ENCODE data around the gene PRR18.

Gene PRR18

GRCh38 chr6:166307082-166308032 lies 835 bp downstream of the PRR18 start:
- no peak overlapping the region for H2AK5ac ChIP-seq (ENCODE audit: low read length)
- WGBS (ENCODE audit: extremely low coverage, insufficient coverage, insufficient read length), result no CpG with 5 or more reads among the region's 115 CpGs
- no peaks in the 10 kb centered on the region for H3K79me1 ChIP-seq (ENCODE audit: low read length)
- H2BK5ac ChIP-seq (ENCODE audit: low read depth, low read length, poor library complexity), result no peak overlapping the region
- no peaks in the 10 kb centered on the region for H3K36me3 ChIP-seq (ENCODE audit: control insufficient read depth in 1 of 2, insufficient read depth in 2 of 2, low read length in 2 of 2)
- peaks cover 40% of the 10 kb centered on the region for H3K27me3 ChIP-seq (ENCODE audit: insufficient read depth, low read length)
- DNase-seq, result peak in 1 of 2 donors; percentile 30
- H4K8ac ChIP-seq (ENCODE audit: low read depth, low read length), result no peak overlapping the region
- H4K91ac ChIP-seq (ENCODE audit: low read depth, low read length), result no peak overlapping the region
- H2BK12ac ChIP-seq (ENCODE audit: low read length), result no peak overlapping the region
- no peak overlapping the region for H3K18ac ChIP-seq (ENCODE audit: low read length)
- peak overlapping the region; percentile 15 for H2AFZ ChIP-seq (ENCODE audit: insufficient read depth, low read length, poor library complexity)
- peaks cover 5% of the 10 kb centered on the region for H3K9me3 ChIP-seq (ENCODE audit: insufficient read depth, low read depth, low read length)
- no peak overlapping the region for H4K12ac ChIP-seq (ENCODE audit: low read depth, low read length)
- H3K4me1 ChIP-seq (ENCODE audit: control insufficient read depth in 1 of 2, insufficient read depth in 2 of 2, low read length in 2 of 2), result peaks cover 12% of the 10 kb centered on the region in 2 experiments
- no peak overlapping the region for H3K23ac ChIP-seq (ENCODE audit: low read length)
- no peak overlapping the region for H2BK120ac ChIP-seq (ENCODE audit: insufficient read depth, low read length, poor library complexity)
- no peak overlapping the region for H3K27ac ChIP-seq (ENCODE audit: low read depth, low read length)
- H3K4me3 ChIP-seq (ENCODE audit: low read depth, low read length), result peak overlapping the region; percentile 66
- no peak overlapping the region for H3K4ac ChIP-seq (ENCODE audit: low read depth, low read length)
- no peak overlapping the region for H3K14ac ChIP-seq (ENCODE audit: low read length)
- peak overlapping the region; percentile 85 for H3K4me2 ChIP-seq (ENCODE audit: low read length)
- H3K9ac ChIP-seq (ENCODE audit: low read length), result no peak overlapping the region
- no peaks in the 10 kb centered on the region for H3K79me2 ChIP-seq (ENCODE audit: control insufficient read depth, insufficient read depth, low read length, poor library complexity)

- peaks cover 12% of the 10 kb centered on the region in 2 experiments for H3K4me1 ChIP-seq (ENCODE audit: control insufficient read depth in 1 of 2, insufficient read depth in 2 of 2, low read length in 2 of 2)
- no peak overlapping the region for H2BK120ac ChIP-seq (ENCODE audit: insufficient read depth, low read length, poor library complexity)
- H2AFZ ChIP-seq (ENCODE audit: insufficient read depth, low read length, poor library complexity), result no peak overlapping the region
- H3K36me3 ChIP-seq (ENCODE audit: control insufficient read depth in 1 of 2, insufficient read depth in 2 of 2, low read length in 2 of 2), result no peaks in the 10 kb centered on the region
- H3K4me3 ChIP-seq (ENCODE audit: low read depth, low read length), result peak overlapping the region; percentile 42
- H4K91ac ChIP-seq (ENCODE audit: low read depth, low read length), result no peak overlapping the region
- H4K8ac ChIP-seq (ENCODE audit: low read depth, low read length), result no peak overlapping the region
- H3K27ac ChIP-seq (ENCODE audit: low read depth, low read length), result no peak overlapping the region
- no peak overlapping the region for H2AK5ac ChIP-seq (ENCODE audit: low read length)
- no peaks in the 10 kb centered on the region for H3K79me1 ChIP-seq (ENCODE audit: low read length)
- no peak overlapping the region for H3K14ac ChIP-seq (ENCODE audit: low read length)
- no peak overlapping the region for H3K18ac ChIP-seq (ENCODE audit: low read length)
- H3K4me2 ChIP-seq (ENCODE audit: low read length), result peak overlapping the region; percentile 85
- DNase-seq, result no peak
- no peak overlapping the region for H4K12ac ChIP-seq (ENCODE audit: low read depth, low read length)
- peaks cover 40% of the 10 kb centered on the region for H3K27me3 ChIP-seq (ENCODE audit: insufficient read depth, low read length)
- H2BK5ac ChIP-seq (ENCODE audit: low read depth, low read length, poor library complexity), result no peak overlapping the region
- H3K23ac ChIP-seq (ENCODE audit: low read length), result no peak overlapping the region
- WGBS (ENCODE audit: extremely low coverage, insufficient coverage, insufficient read length), result no CpG with 5 or more reads among the region's 34 CpGs
- no peak overlapping the region for H3K4ac ChIP-seq (ENCODE audit: low read depth, low read length)
- H3K9me3 ChIP-seq (ENCODE audit: insufficient read depth, low read depth, low read length), result peaks cover 5% of the 10 kb centered on the region
- no peak overlapping the region for H3K9ac ChIP-seq (ENCODE audit: low read length)
- H3K79me2 ChIP-seq (ENCODE audit: control insufficient read depth, insufficient read depth, low read length, poor library complexity), result no peaks in the 10 kb centered on the region
- H2BK12ac ChIP-seq (ENCODE audit: low read length), result no peak overlapping the region
These were observed 1.7 kb downstream of the PRR18 start for GRCh38 chr6:166306378-166307081.

- no CpG with 5 or more reads among the region's 10 CpGs for WGBS (ENCODE audit: extremely low coverage, insufficient coverage, insufficient read length)
- H3K9ac ChIP-seq (ENCODE audit: low read length), result no peak overlapping the region
These were observed 2.6 kb downstream of the PRR18 start for GRCh38 chr6:166305562-166306117.

GRCh38 chr6:166304106-166304505 lies 4.1 kb downstream of the PRR18 start:
- H3K27ac ChIP-seq (ENCODE audit: low read depth, low read length), result no peak overlapping the region
- H2BK5ac ChIP-seq (ENCODE audit: low read depth, low read length, poor library complexity), result no peak overlapping the region
- no peak overlapping the region for H3K9ac ChIP-seq (ENCODE audit: low read length)
- H3K4me1 ChIP-seq (ENCODE audit: control insufficient read depth in 1 of 2, insufficient read depth in 2 of 2, low read length in 2 of 2), result peaks cover 12% of the 10 kb centered on the region in 2 experiments
- DNase-seq, result no peak
- H3K4me3 ChIP-seq (ENCODE audit: low read depth, low read length), result no peak overlapping the region
- no peak overlapping the region for H3K18ac ChIP-seq (ENCODE audit: low read length)
- H3K4ac ChIP-seq (ENCODE audit: low read depth, low read length), result no peak overlapping the region
- H2BK120ac ChIP-seq (ENCODE audit: insufficient read depth, low read length, poor library complexity), result no peak overlapping the region
- no peak overlapping the region for H4K8ac ChIP-seq (ENCODE audit: low read depth, low read length)
- no peak overlapping the region for H3K14ac ChIP-seq (ENCODE audit: low read length)
- no peak overlapping the region for H4K12ac ChIP-seq (ENCODE audit: low read depth, low read length)
- H3K79me1 ChIP-seq (ENCODE audit: low read length), result no peaks in the 10 kb centered on the region
- no CpG with 5 or more reads among the region's 3 CpGs for whole genome bisulfite sequencing (ENCODE audit: extremely low coverage, insufficient coverage, insufficient read length)
- no peak overlapping the region for H2BK12ac ChIP-seq (ENCODE audit: low read length)
- H3K36me3 ChIP-seq (ENCODE audit: control insufficient read depth in 1 of 2, insufficient read depth in 2 of 2, low read length in 2 of 2), result no peaks in the 10 kb centered on the region
- no peak overlapping the region for H3K23ac ChIP-seq (ENCODE audit: low read length)
- H3K4me2 ChIP-seq (ENCODE audit: low read length), result no peak overlapping the region
- H3K79me2 ChIP-seq (ENCODE audit: control insufficient read depth, insufficient read depth, low read length, poor library complexity), result no peaks in the 10 kb centered on the region
- peaks cover 3% of the 10 kb centered on the region for H3K9me3 ChIP-seq (ENCODE audit: insufficient read depth, low read depth, low read length)
- no peak overlapping the region for H2AK5ac ChIP-seq (ENCODE audit: low read length)
- H3K27me3 ChIP-seq (ENCODE audit: insufficient read depth, low read length), result peaks cover 30% of the 10 kb centered on the region
- H2AFZ ChIP-seq (ENCODE audit: insufficient read depth, low read length, poor library complexity), result no peak overlapping the region
- H4K91ac ChIP-seq (ENCODE audit: low read depth, low read length), result no peak overlapping the region

More at GRCh38 chr6:166305562-166306117, 2.6 kb downstream of the PRR18 start:
- Histone ChIP-seq H3K4me3 (ENCODE audit: low read depth, low read length) (no peak overlapping the region), H3K4ac (ENCODE audit: low read depth, low read length) (no peak overlapping the region), H2BK5ac (ENCODE audit: low read depth, low read length, poor library complexity) (no peak overlapping the region), H3K79me2 (ENCODE audit: control insufficient read depth, insufficient read depth, low read length, poor library complexity) (no peaks in the 10 kb centered on the region), H2BK120ac (ENCODE audit: insufficient read depth, low read length, poor library complexity) (no peak overlapping the region), H2AFZ (ENCODE audit: insufficient read depth, low read length, poor library complexity) (no peak overlapping the region), H3K4me1 (ENCODE audit: control insufficient read depth in 1 of 2, insufficient read depth in 2 of 2, low read length in 2 of 2) (peaks cover 12% of the 10 kb centered on the region in 2 experiments), H3K14ac (ENCODE audit: low read length) (no peak overlapping the region), H3K18ac (ENCODE audit: low read length) (no peak overlapping the region), H3K23ac (ENCODE audit: low read length) (no peak overlapping the region), H3K4me2 (ENCODE audit: low read length) (no peak overlapping the region), H3K27me3 (ENCODE audit: insufficient read depth, low read length) (peaks cover 40% of the 10 kb centered on the region), H3K79me1 (ENCODE audit: low read length) (no peaks in the 10 kb centered on the region), H2BK12ac (ENCODE audit: low read length) (no peak overlapping the region), H2AK5ac (ENCODE audit: low read length) (no peak overlapping the region), H4K8ac (ENCODE audit: low read depth, low read length) (no peak overlapping the region), H4K91ac (ENCODE audit: low read depth, low read length) (no peak overlapping the region), H4K12ac (ENCODE audit: low read depth, low read length) (no peak overlapping the region), H3K27ac (ENCODE audit: low read depth, low read length) (no peak overlapping the region), H3K9me3 (ENCODE audit: insufficient read depth, low read depth, low read length) (peaks cover 5% of the 10 kb centered on the region), H3K36me3 (ENCODE audit: control insufficient read depth in 1 of 2, insufficient read depth in 2 of 2, low read length in 2 of 2) (no peaks in the 10 kb centered on the region)
- no peak for DNase-seq

Measured in trophoblast cell (in vitro differentiated cells and primary cell).